Hypothalamus (tissue), 51 donors: Measurements from ENCODE around the gene CPNE4.
"Not testable (repeated sequence)": the region's sequence is repeated elsewhere in the genome, so short reads cannot be mapped to it uniquely, and the experiment has no call there.

ENCODE experiments used
- DNase-seq, 51 donors: peaks; one replicate each; lab custom pipeline; 2025; lab: John Stamatoyannopoulos, UW

The CPNE4 gene

GRCh38 chr3:131963442-131963841 lies 71.4 kb downstream of the CPNE4 start:
- not testable (repeated sequence) for DNase-seq

DNA sequence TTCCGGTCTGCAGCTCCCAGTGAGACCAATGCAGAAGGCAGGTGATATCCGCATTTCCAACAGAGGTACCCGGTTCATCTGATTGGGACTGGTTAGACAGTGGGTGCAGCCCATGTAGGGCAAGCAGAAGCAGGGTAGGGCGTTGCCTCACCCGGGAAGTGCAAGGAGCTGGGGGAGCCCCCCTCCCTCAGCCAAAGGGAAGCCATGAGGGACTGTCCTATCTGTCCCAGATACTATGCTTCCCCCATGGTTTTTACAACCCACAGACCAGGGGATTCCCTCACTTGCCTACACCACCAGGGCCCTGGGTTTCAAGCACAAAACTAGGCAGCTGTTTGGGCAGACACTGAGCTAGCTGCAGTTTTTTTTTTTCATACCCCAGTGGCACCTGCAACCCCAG lies 71.8 kb downstream of the CPNE4 start:
- DNase-seq, result no peak

DNA sequence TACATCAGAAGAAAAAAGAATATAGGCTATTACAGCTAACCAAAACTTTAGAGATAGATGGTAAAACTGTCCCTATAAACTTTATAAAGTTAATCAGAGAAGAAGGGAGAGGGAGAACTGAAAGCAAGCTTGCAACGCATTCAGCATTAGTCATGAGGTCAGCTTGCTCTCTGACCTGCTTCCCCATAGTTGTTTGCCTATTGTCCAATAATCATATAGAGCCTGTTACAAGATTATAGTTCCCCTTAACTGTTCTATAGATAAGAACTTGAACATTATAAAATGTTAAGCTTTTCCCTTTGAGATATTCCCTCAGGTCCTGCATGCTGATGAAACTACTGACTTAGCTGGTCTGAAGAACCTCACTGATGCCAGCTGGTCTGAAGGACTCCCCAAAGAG lies 74.5 kb downstream of the CPNE4 start:
- DNase-seq, result no peak

GRCh38 chr3:131957980-131958379 lies 76.8 kb downstream of the CPNE4 start:
- no peak for DNase-seq

DNA sequence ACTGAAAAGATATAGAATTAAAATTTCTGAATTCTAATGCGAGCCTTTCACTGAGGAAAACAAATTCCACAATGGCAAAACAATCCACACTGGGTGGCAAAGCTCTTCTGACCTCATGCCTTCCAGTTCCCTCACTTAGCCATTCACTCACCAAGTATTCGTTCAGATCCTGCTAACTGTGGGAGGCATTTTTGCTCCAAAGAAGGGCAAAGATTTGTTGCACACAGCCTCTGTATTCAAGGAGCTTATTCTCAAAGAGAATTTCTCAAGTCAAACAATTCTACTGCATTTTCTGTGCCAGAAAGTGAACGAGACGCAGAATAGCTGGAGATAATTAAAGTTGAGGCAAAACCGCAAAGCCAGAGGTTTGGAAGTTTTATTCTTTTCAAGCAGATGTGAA lies 77.3 kb downstream of the CPNE4 start:
- no peak for DNase-seq

DNA sequence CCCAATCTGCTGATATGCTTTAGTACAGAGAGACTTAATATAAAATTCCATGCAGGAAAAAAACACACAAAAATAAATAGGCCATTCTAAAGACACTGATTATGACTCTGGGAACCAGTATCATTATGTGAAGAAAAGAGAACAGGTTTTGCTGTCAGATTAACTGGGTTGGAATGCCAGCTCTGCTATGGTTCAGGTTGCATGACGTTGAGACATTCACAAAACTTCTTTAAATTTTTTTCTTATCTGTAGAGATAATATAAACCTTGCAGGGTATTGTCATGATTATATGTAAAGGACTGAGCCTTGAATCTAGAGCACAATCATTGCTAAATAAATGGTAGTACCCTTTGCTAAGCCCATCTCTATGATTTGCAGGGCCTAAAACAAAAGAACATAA lies 86.0 kb downstream of the CPNE4 start:
- no peak for DNase-seq

DNA sequence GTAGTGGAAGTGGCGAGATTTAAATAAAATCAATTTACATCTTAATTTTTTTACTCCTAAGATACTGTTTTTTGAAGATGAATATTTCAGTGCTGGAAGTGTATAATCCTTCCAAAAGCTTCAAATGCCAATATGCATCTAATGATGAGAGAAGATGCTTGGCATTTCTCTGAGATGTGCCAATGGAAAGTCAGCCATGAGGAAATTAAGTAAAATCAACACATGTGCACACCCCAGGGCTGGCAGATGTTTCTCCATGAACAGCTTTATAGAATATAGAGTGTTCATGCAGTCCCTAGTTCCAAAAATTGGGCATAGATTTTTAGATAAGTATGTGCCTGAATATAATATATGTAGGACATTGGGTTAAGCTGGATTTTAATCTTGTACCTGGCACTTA lies 90.1 kb downstream of the CPNE4 start:
- DNase-seq, result no peak

- no peak for DNase-seq
Measured at GRCh38 chr3:131933665-131934064, 101.1 kb downstream of the CPNE4 start.

- DNase-seq, result no peak
Measured at GRCh38 chr3:131928593-131928992, 106.2 kb downstream of the CPNE4 start.

DNA sequence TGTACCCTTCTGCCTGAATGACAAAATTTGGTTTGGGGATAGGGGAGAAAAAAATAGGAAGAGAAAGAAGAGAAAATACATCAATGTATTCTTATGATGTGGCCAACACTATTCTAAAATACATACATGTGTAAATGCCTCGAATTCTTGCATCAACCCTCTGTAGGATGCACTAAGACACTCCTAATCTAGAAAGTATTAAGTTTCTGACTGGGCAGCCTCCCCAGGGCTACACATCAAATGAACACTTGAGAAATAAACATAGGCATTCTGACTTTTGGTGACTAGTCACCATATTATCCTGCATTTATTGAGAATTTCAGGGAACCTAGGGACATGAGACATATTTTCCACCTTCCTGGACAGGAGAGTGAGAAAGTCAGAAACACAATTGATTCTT lies 109.2 kb downstream of the CPNE4 start:
- no peak for DNase-seq

- DNase-seq, result no peak
Measured at GRCh38 chr3:131922356-131922755, 112.5 kb downstream of the CPNE4 start.

DNA sequence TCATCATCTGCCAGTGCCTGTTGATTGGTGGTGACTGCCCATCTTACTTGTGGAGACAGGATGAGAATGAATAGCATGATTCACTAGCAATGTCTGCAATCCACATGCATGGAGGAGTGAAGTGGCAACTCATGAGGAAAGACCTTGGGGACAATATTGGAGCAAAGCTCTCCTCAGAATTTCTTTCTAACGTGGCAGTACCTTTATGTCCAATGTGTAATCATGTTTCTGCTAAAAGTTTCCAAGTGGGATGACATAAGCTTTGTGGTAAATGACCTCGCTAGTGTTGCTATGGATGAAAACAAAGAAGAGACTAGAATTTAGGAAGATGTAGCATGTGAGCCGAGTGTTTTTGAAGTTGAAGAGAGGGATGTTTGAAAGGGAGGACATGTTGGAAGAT lies 117.8 kb downstream of the CPNE4 start:
- DNase-seq, result no peak

DNA sequence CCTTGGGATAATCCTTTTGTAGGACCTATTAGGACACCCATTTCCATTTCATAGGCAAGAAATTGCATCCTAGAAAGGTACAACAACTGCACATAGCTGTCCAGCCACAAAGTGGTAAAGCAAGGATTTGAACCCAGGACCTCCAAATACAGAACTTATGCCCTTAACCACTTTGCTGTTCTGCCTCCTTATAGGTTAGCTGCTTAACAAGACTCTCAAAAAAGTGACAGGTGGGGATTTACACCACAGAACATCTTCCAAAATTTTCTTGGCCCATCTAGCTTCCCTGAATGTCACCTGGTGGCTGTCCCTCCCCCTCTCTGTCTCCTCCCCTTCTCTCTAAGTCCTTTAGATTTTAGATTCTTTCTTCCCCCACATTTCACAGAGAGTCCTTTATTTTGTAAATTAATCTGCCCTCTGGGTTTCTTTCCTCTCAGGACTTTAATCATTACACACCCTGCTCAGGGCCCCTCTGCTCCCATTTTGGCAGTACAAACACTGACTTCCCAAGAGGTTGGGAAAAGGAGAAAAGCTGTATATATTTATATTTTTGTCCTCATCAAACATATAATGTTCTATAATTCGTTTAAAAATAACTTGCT lies 120.6 kb downstream of the CPNE4 start:
- DNase-seq, result no peak

DNA sequence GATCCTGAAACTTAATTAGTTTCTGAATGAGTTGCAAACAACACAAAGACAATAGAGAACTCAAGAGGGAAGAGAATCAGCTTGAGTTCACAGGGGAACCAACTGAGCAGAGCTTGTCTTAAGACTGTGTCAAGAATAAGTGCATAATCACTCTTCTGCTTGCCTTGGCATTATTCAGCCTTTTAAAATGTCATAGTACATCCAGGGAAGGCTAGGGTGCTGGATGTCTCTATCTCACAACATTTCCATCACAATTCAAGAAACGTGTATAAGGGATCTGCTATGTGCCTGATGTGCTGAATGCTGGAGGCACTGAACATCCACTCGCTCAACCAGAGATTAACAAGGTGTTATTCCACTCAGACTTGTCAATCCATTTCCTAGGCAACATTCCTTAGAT lies 122.6 kb downstream of the CPNE4 start:
- DNase-seq, result no peak

DNA sequence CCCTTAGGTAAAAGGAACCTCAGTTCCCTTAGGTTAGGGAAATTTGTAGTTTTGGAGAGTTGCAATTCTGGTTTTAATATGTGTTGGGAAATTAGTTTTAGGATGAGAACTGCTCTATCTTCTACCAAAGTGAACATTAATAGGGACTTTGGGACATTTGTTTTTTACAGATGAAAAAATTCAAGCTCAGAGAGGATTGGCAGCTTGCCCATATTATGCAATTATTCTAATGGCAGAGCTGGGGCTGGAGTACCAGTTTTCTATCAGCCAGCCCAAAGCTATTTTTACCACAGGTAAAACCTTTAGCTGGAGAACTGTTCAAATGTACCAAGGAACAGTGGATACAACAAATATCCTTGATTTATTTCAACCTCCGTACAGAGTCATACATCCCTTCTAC lies 127.0 kb downstream of the CPNE4 start:
- DNase-seq, result no peak

DNA sequence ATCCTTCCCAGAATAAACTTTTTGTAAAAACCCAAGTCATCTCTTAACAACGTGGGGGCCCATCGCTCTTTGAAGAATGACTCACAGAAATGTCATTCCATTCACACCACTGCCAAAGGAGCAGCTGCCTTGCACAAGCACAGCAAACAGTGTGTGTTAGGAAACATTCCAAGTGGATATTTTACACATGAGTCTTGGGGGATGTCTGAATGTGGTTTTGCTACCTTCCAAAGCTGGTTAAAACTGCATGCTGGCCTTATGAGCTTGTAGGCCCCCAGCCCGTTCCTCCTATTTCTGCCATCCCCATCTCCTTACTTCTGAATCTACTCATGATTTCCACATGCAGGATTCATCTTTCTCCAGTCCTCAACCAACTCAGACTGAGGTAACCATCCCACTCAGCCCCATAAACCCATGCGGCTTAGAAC lies 130.8 kb downstream of the CPNE4 start:
- DNase-seq, result peak in 2 of 51 donors; percentile 2 to 62

DNA sequence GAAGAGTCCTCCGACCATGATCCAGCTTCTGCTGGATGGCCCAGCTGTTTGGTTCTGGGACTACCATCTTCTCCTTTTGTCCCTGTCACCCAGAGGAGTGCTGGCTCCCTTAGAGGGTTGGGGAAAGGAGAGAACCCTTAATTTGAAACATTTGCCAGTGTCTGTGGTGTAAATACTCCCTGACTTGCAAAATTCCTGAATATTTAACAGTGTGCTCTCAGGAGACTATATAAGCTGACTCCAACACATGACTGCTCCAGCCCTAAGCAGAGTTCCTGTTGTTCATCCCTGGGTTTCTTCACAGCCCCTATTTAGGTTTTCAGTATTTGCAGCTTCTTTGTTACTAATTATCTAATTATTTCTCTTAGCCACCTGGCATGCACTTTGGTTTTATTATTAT lies 133.1 kb downstream of the CPNE4 start:
- no peak for DNase-seq

DNA sequence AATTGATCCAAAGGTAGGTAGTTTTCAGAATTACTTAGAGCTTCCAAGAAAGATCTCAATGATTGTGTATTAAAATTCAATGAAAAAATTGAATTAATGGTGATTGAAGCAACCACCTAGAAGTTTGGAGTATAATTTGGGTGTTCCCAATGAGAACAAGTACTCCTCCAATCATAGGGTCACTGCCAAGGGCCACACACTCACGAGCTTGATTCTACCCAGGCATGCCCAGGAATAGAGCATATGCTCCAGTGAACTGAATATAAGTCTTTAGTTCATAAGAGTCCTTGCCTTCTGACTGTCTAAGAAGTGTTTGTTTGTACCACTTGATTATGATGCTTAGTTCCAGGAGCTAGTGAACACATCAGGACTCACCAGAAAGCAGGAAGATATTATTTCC lies 133.9 kb downstream of the CPNE4 start:
- no peak for DNase-seq

- no peak for DNase-seq
Measured at GRCh38 chr3:131899021-131899420, 135.8 kb downstream of the CPNE4 start.

GRCh38 chr3:131898346-131898745 lies 136.5 kb downstream of the CPNE4 start:
- no peak for DNase-seq

DNA sequence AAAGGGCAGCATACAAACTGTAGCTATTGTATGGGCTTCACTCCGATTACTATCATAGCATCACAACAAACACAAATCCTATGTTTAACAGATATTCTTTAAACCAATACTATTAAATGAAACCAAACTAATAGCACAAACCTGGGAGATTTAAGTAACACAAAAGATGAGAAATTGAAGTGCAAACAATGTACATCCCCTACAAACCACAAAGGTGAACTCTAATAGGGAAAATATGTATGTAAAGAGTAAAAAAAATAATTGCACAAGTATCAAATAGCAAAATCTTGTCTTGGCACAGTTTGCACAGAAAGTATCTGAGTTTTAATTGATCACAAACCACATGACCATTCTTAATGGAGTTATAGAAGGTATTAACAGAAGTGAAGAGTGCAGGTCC lies 138.5 kb downstream of the CPNE4 start:
- no peak for DNase-seq

DNA sequence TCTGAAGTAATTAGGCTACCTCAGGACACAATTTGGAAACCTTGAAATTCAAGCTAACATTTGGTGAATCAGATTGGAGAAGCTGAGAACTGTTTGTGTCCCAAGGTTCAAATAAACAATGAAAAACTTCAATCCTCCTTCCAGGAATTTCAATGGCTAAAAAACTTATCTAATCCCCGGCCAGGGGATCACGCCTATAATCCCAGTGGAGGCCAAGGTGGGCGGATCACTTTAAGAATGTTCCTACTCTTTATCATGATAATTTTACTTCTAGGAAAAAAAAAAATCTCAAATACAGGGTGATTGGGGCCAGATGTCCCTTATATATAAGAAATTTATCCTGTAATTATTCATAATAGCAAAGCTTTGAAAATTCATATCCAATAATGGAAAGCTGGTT lies 139.0 kb downstream of the CPNE4 start:
- DNase-seq, result no peak

DNA sequence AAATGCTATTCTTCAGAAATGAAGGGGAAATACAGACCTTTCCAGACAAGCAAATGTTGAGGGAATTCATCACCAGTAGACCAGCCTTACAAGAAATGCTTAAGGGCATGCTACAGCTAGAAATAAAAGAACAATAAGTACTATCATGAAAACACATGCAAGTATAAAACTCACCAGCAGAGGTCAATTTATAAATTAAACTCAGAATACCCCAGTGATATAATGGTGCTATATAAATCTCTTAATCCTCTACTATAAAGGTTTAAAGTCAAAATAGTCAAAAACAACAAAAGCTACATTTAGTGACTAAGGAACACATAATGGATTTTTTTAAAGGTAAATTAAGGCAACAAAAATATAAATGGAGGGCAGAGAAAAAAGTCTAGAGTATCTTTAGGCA lies 142.5 kb downstream of the CPNE4 start:
- DNase-seq, result no peak
